GM18951 (cell line): Measurements from ENCODE around the gene USF3.

Experiments
- POLR2A ChIP-seq: IDR thresholded peaks from 4 replicates; pipeline ENCODE4 v1.6.1; 2011; ENCODE audit warnings: mild to moderate bottlenecking; ENCODE audit not compliant: insufficient read length, insufficient read depth; ENCODE audit errors: extremely low read depth
- in situ Hi-C: fragments of 300-500 bp; cut with MboI; formaldehyde crosslinking; loops from one replicate; pipeline ENCODE4 v1.12.0; 2022; ENCODE audit warnings: low sequenced_read_pairs, mixed read lengths, inconsistent platforms; ENCODE audit not compliant: unreplicated experiment

Gene USF3

GRCh38 chr3:113628316-113628715, 68.1 kb downstream of the USF3 start:
- no peak for TF ChIP-seq POLR2A
- in situ Hi-C loops: no loop called here

GRCh38 chr3:113626503-113627371, 69.7 kb downstream of the USF3 start:
- no peak for TF ChIP-seq POLR2A
- in situ Hi-C loops: no loop called here

GRCh38 chr3:113625834-113626233, 70.6 kb downstream of the USF3 start:
- no peak for TF ChIP-seq POLR2A
- in situ Hi-C loops: no loop called here

GRCh38 chr3:113623811-113624210, 72.6 kb downstream of the USF3 start:
- TF ChIP-seq POLR2A: no peak
- in situ Hi-C loops: no loop called here

- in situ Hi-C loops: no loop called here
Observed at GRCh38 chr3:113623324-113623723, 73.1 kb downstream of the USF3 start.

GRCh38 chr3:113620091-113620490, 76.4 kb downstream of the USF3 start:
- in situ Hi-C loops: no loop called here
- no peak for TF ChIP-seq POLR2A

More at GRCh38 chr3:113623324-113623723, 73.1 kb downstream of the USF3 start:
- TF ChIP-seq POLR2A: no peak

- in situ Hi-C loops: no loop called here
- TF ChIP-seq POLR2A: no peak
Observed at GRCh38 chr3:113617726-113618125, 78.7 kb downstream of the USF3 start.

GRCh38 chr3:113615976-113616375, 80.5 kb downstream of the USF3 start:
- in situ Hi-C loops: no loop called here
- no peak for TF ChIP-seq POLR2A

GRCh38 chr3:113614402-113614801, 82.0 kb downstream of the USF3 start:
- in situ Hi-C loops: no loop called here
- TF ChIP-seq POLR2A: no peak

- in situ Hi-C loops: no loop called here
- TF ChIP-seq POLR2A: no peak
Observed at GRCh38 chr3:113607219-113607596, 89.2 kb downstream of the USF3 start.

- in situ Hi-C loops: no loop called here
- TF ChIP-seq POLR2A: no peak
Observed at GRCh38 chr3:113606539-113607218, 89.8 kb downstream of the USF3 start.

GRCh38 chr3:113602836-113603235, 93.6 kb downstream of the USF3 start:
- in situ Hi-C loops: no loop called here
- TF ChIP-seq POLR2A: no peak

GRCh38 chr3:113602256-113602655, 94.2 kb downstream of the USF3 start:
- TF ChIP-seq POLR2A: no peak
- in situ Hi-C loops: no loop called here

- no peak for TF ChIP-seq POLR2A
- in situ Hi-C loops: no loop called here
Observed at GRCh38 chr3:113601240-113601639, 95.2 kb downstream of the USF3 start.
